K562 (cell line): ENCODE measurements around the gene FAM83F. TPM values are rescaled to one million over a fixed set of nuclear protein-coding genes. Genes with fewer than 3 reads are reported as not detected.
A peak's percentile ranks its signal among the peaks of the same experiment; 100 is the strongest.

Experiments used
- ATF7 ChIP-seq: fragments of 450-650 bp; IDR thresholded peaks from 2 replicates; pipeline ENCODE4 v1.7.1; 2014; ENCODE audit warnings: mild to moderate bottlenecking, moderate library complexity
- CAMTA2 ChIP-seq: fragments of 250-450 bp; sonication (Bioruptor Pico); conservative IDR thresholded peaks from 2 replicates; pipeline ENCODE4 v1.5.1; 2022
- CHD7 ChIP-seq: fragments of 200-600 bp; sonication (generic); IDR thresholded peaks from one replicate; pipeline ENCODE4 v1.6.1; 2012; ENCODE audit warnings: mild to moderate bottlenecking, low read depth, low read length, inconsistent platforms
- FOXP1 ChIP-seq: sonication (generic); formaldehyde crosslinking; IDR thresholded peaks from 2 replicates; pipeline ENCODE4 v1.8.0; 2022; ENCODE audit warnings: mild to moderate bottlenecking, missing genetic modification reagents
- GTF2E2 ChIP-seq: fragments of 200-800 bp; sonication (Bioruptor generic); IDR thresholded peaks from 2 replicates; pipeline ENCODE4 v1.6.1; 2016; ENCODE audit warnings: missing genetic modification characterization, missing compliant biosample characterization
- KLF13 ChIP-seq: fragments of 450-650 bp; IDR thresholded peaks from 2 replicates; pipeline ENCODE4 v1.6.1; 2016; ENCODE audit warnings: missing genetic modification characterization, low read depth, mild to moderate bottlenecking, missing compliant biosample characterization, moderate library complexity, borderline replicate concordance
- POLR2G ChIP-seq: fragments of 200-400 bp; formaldehyde crosslinking; IDR thresholded peaks from 2 replicates; pipeline ENCODE4 v1.6.1; 2017; ENCODE audit warnings: low read depth, mild to moderate bottlenecking, antibody characterized with exemption, low read length, moderate library complexity
- SAFB ChIP-seq: fragments of 200-400 bp; formaldehyde crosslinking; IDR thresholded peaks from 2 replicates; pipeline ENCODE4 v1.6.1; 2017; ENCODE audit warnings: low read depth, low read length, borderline replicate concordance
- ZBED1 ChIP-seq: IDR thresholded peaks from 2 replicates; pipeline ENCODE4 v1.6.1; 2014
- ZFP30 ChIP-seq: fragments of 250-450 bp; sonication (Bioruptor Pico); IDR thresholded peaks from 2 replicates; pipeline ENCODE4 v1.8.0; 2022; ENCODE audit warnings: moderate library complexity, mild to moderate bottlenecking, inconsistent platforms, borderline replicate concordance
- ZFX ChIP-seq: sonication (generic); formaldehyde crosslinking; IDR thresholded peaks from 2 replicates; pipeline ENCODE4 v1.8.0; 2022; ENCODE audit warnings: mild to moderate bottlenecking, missing genetic modification reagents, moderate library complexity
- ZNF766 ChIP-seq: fragments of 200-800 bp; sonication (Bioruptor generic); conservative IDR thresholded peaks from 2 replicates; pipeline ENCODE4 v1.6.1; 2016; ENCODE audit warnings: missing genetic modification characterization, missing compliant biosample characterization
- ZNF79 ChIP-seq: fragments of 250-450 bp; sonication (Bioruptor Pico); IDR thresholded peaks from 2 replicates; pipeline ENCODE4 v1.4.0; 2020; ENCODE audit warnings: low read depth, mild to moderate bottlenecking, moderate library complexity
- polyA plus RNA-seq, 8 experiments: library from polyadenylated mRNA; depleted of rRNA in 4 of 8; stranded (reverse) in 5 of 8; unstranded in 3 of 8; fragments of >200 nt; fragmentation: Nextera tagmentation in 2 of 8; fragmentation: Illumina TruSeq in 1 of 8; extraction: Ambion mirVana in 2 of 8; extraction: Trizol in 1 of 8; gene quantifications; 2 replicates each; pipeline versions ENCODE4 v1.2.1 to v1.2.3, GENCODE V29; 2011 to 2014; ENCODE audit warnings: inconsistent platforms in 1 of 8, missing spikeins in 1 of 8
- total RNA-seq, 7 experiments: library from RNA; depleted of rRNA in 6 of 7; stranded (reverse); fragments of >200 nt in 6 of 7; fragmentation: Illumina TruSeq in 2 of 7; extraction: Trizol in 2 of 7; gene quantifications; 2 replicates each; pipeline versions ENCODE4 v1.2.1 to v1.2.3, GENCODE V29; 2011 to 2021; ENCODE audit warnings: low replicate concordance in 1 of 7
- TF ChIP-seq, protein P1 (sequence below): fragments of 450-650 bp; IDR thresholded peaks from 2 replicates; pipeline ENCODE4 v1.6.1; 2014; ENCODE audit warnings: low read depth, mild to moderate bottlenecking, moderate library complexity, borderline replicate concordance

FAM83F gene
- total and polyA plus RNA-seq, 9 of the 15 experiments (the other 6 are each of a cell fraction or from before 2014, with no cell fraction given) = under 0.01 to 0.13 (median 0.04) TPM; not detected in 1

GRCh38 chr22:39967103-39967829, 27.5 kb upstream of the FAM83F start (continued):
- TF ChIP-seq CHD7 (no peak), SAFB (no peak), ATF7 (no peak), ZFX (CRISPR knock-in tag) (peak; percentile 41; the same call in 1 of the 2 replicates), CAMTA2 (CRISPR knock-in tag) (no peak), KLF13 (no peak), ZFP30 (CRISPR knock-in tag) (no peak), POLR2G (no peak), ZNF79 (no peak), ZBED1 (no peak), ZNF766 (peak; percentile 78), FOXP1 (CRISPR knock-in tag) (no peak), GTF2E2 (tag) (no peak)
- TF ChIP-seq, protein P1, sequence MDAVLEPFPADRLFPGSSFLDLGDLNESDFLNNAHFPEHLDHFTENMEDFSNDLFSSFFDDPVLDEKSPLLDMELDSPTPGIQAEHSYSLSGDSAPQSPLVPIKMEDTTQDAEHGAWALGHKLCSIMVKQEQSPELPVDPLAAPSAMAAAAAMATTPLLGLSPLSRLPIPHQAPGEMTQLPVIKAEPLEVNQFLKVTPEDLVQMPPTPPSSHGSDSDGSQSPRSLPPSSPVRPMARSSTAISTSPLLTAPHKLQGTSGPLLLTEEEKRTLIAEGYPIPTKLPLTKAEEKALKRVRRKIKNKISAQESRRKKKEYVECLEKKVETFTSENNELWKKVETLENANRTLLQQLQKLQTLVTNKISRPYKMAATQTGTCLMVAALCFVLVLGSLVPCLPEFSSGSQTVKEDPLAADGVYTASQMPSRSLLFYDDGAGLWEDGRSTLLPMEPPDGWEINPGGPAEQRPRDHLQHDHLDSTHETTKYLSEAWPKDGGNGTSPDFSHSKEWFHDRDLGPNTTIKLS = no peak
